ENCODE measurements around the gene C15orf62. TPM values are rescaled to one million over a fixed set of nuclear protein-coding genes. Genes with fewer than 3 reads are reported as not detected.
A peak's percentile ranks its signal among the peaks of the same experiment; 100 is the strongest.

The C15orf62 gene
- total RNA-seq, 1 donor from 2014 or later: not detected

DNA sequence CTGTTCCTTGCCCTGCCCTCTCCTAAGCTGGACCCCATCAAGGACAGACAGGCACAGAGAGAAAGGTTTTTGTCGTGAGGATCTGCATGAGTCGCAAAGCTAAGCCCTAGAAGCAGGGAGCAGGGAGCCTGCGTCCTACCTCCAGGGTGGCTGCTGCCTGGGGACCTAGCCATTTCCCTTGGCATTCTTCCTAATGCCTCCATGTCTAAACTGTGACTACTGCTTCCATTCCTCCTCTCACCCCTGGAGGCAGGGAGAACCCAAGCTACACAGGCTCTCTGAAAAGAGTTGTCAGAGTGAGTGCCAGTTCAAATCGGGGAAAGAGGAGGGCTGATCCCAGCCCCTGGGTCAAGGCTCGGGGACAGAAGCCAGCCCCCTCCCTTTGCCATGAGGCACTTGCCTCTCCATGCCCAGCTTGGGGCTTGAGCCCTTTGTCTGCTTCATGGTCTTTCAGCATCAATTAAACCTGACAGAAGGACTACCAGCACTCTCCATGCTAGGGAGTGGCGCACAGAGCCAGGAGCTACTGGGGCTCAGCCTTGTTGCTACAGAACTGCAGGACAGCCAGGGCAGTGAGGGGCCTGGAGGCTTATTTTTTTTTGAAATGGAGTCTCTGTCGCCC lies 3.5 kb upstream of the C15orf62 start:
- Histone ChIP-seq H3K27me3 (no peaks in the 10 kb centered on the region), H3K9me3 (no peaks in the 10 kb centered on the region), H3K27ac (peak overlapping the region; percentile 81 to 82), H3K4me3 (no peak overlapping the region), H3K36me3 (peaks cover 0 to 15% of the 10 kb centered on the region in 2 donors), H3K4me1 (peaks cover 5 to 16% of the 10 kb centered on the region in 2 donors)
- DNase-seq (ENCODE audit: low spot score in 2 of 2): no peak
- TF ChIP-seq, protein P1, sequence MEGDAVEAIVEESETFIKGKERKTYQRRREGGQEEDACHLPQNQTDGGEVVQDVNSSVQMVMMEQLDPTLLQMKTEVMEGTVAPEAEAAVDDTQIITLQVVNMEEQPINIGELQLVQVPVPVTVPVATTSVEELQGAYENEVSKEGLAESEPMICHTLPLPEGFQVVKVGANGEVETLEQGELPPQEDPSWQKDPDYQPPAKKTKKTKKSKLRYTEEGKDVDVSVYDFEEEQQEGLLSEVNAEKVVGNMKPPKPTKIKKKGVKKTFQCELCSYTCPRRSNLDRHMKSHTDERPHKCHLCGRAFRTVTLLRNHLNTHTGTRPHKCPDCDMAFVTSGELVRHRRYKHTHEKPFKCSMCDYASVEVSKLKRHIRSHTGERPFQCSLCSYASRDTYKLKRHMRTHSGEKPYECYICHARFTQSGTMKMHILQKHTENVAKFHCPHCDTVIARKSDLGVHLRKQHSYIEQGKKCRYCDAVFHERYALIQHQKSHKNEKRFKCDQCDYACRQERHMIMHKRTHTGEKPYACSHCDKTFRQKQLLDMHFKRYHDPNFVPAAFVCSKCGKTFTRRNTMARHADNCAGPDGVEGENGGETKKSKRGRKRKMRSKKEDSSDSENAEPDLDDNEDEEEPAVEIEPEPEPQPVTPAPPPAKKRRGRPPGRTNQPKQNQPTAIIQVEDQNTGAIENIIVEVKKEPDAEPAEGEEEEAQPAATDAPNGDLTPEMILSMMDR (IDR thresholded peaks at IDR 0.05): no peak
- intact Hi-C loops (cut with DNase I): no loop called here

DNA sequence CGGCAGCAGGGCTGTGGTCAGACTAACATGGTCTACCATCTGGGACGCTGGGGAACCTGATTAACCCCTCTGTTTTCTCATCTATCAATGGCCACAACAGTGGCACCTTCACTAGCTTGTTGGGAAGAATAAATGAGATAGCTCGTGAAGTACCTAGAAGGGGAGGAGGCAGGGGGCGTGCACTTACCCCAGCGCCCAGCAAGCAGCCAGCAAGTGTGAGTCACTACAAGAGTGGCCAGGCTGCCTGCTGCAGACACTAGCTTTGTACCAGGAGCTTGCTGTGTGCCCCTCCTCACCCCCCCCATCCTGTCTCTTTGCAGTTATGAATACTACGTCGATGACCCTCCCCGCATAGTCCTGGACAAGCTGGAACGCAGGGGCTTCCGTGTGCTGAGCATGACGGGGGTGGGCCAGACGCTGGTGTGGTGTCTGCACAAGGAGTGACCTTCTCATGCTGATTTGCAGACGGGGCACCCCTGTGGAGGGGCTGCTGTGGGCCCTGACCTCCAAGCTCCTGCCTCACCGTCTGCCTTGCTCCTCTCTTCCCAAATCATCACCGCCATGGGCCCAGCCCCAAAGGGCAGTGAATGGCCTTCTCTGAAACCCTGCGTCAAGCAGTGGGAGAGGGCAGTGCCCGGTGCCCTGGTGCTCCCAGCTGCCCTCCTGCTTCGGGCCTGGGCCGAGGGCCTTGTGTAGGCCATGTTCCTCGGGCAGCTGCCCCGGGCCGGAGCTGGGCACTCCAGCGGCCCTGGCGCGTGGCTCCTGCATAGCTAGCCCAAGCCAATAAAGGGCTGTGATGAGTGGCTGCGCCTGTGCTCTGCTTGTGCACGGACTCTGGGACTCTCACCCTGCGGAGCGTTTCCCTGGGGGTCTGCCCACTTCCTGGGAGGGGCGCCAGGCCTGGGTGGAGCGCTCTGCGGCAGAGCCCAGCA lies 2.6 kb upstream of the C15orf62 start:
- Histone ChIP-seq H3K4me1 (peaks cover 5 to 16% of the 10 kb centered on the region in 2 donors), H3K9me3 (no peaks in the 10 kb centered on the region), H3K4me3 (no peak overlapping the region), H3K27me3 (no peaks in the 10 kb centered on the region), H3K36me3 (peaks cover 6 to 23% of the 10 kb centered on the region in 2 donors), H3K27ac (peak overlapping the region; percentile 81 to 82)
- no peak for DNase-seq (ENCODE audit: low spot score in 2 of 2)
- intact Hi-C loops (cut with DNase I): no loop called here
- TF ChIP-seq, protein P1 (IDR thresholded peaks at IDR 0.05): no peak

DNA sequence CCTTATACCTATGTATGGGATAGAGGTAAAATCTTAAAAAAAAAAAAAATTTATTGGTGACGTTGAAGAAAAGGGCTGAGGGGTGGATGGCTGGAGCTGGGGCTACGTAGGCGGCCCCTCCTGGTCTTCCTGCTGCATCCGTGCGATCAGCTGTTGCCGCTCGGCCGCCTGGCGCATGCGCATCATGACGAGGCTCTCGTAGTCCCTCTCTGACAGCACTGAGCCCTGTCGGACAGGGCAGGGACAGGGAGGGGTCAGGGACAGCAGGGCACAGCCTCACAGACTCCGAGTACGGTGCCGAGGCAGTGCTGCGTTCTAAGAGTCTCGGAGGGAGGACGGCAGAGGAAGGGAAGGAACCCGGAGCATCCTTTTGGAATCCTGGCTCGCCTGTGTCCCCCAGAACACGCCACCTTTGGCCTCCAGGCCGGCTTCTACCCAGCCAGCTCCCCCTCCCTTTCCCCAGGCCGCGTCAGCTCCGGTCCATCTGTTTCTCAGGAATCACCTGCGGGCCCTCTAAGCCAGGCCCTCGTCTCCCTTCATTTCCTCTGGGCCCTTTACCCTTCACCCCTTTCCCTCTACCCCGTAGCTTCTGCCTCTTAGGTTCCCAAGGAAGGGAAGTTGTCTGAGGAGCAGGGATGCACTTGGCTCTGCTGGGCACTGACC lies 1.8 kb upstream of the C15orf62 start:
- Histone ChIP-seq H3K9me3 (no peaks in the 10 kb centered on the region), H3K4me3 (no peak overlapping the region), H3K36me3 (peaks cover 11 to 30% of the 10 kb centered on the region in 2 donors), H3K27me3 (no peaks in the 10 kb centered on the region), H3K27ac (peak overlapping the region in 1 of 2 donors; percentile 18), H3K4me1 (peaks cover 5 to 16% of the 10 kb centered on the region in 2 donors)
- DNase-seq (ENCODE audit: low spot score in 2 of 2): no peak
- intact Hi-C loops (cut with DNase I): no loop called here
- TF ChIP-seq, protein P1 (IDR thresholded peaks at IDR 0.05): no peak

DNA sequence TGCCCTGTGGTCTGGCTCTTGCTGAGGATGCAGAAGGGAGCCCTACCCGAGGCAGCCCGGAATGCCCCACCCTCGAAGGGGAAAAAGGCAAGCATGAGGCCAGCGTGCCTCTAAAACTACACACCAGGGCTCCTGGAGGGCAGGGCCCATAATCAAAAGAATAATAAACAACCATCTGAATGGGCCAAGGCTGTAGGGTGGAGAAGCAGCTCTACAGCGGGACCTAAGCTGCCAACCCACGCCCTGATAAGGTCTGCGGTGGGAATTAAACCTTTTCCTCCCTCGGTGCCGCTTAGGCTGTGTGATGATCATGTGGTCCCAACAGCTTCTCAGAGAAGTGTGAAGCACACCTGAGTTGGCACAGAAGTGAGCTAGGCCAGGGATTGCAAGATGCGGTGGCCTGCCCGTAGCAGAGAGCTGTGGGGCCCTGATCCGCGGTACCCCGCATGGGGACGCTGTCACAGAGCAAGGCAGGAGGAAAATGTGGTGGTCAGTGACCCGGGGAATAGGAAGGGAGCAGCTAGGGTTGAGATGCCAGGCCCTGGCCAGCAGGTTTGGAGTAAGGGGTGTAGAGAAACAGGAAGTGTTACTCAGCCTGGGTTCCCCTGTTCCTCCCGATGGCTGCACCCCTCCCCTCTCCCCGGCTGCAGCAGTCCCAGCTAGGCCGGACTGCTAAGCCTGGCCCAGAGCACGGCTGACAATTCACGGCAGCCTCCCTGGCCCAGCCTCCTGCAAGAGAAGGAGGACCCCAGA lies 1.1 kb upstream of the C15orf62 start:
- TF ChIP-seq, protein P1 (IDR thresholded peaks at IDR 0.05): no peak
- H3K4me3 ChIP-seq: no peak overlapping the region
- H3K4me1 ChIP-seq: peaks cover 5 to 16% of the 10 kb centered on the region in 2 donors
- intact Hi-C loops (cut with DNase I): no loop called here
- H3K27me3 ChIP-seq: no peaks in the 10 kb centered on the region
- H3K36me3 ChIP-seq: peaks cover 11 to 37% of the 10 kb centered on the region in 2 donors
- peak overlapping the region; percentile 12 to 18 for H3K27ac ChIP-seq
- H3K9me3 ChIP-seq: no peaks in the 10 kb centered on the region
- no peak for DNase-seq (ENCODE audit: low spot score in 2 of 2)

DNA sequence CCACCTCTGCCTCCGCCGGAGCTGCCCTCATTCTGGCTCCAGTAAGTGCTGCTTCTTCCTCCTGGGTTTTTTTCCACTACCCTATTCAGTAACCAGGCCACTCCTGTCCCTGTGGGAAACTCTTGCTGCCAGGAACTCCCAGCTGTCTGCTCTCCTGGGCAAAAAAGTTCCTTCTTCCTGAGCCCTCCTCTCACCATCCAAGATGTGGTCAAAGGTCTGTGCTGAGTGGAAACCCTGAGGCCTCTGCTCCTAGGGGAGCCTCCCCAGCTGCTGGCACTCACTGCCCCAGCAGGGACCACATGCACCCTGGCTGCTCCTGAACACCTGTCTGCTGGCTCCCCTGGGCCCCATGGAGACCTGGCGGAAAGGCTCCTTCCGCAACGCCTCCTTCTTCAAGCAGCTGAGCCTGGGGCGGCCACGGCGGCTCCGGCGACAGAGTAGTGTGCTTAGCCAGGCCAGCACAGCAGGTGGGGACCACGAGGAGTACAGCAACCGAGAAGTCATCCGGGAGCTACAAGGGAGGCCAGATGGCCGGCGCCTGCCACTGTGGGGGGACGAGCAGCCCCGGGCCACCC lies 454 bp downstream of the C15orf62 start:
- intact Hi-C loops (cut with DNase I): no loop called here
- Histone ChIP-seq H3K4me1 (peaks cover 0 to 13% of the 10 kb centered on the region in 2 donors), H3K36me3 (peaks cover 23 to 52% of the 10 kb centered on the region in 2 donors), H3K9me3 (no peaks in the 10 kb centered on the region), H3K27me3 (no peaks in the 10 kb centered on the region), H3K27ac (no peak overlapping the region), H3K4me3 (no peak overlapping the region)
- no peak for DNase-seq (ENCODE audit: low spot score in 2 of 2)
- TF ChIP-seq, protein P1 (IDR thresholded peaks at IDR 0.05): no peak
